Right ventricle myocardium superior (tissue), 1 donor: Measurements from ENCODE around the gene PRXL2A. TPM values are rescaled to one million over a fixed set of nuclear protein-coding genes. Genes with fewer than 3 reads are reported as not detected.
A peak's percentile ranks its signal among the peaks of the same experiment; 100 is the strongest.

ENCODE experiments used
- ATAC-seq: fragments of 200-7000 bp; cut with Tn5 transposase; one replicate; pipeline ENCODE4 v1.9.1; 2020; ENCODE audit warnings: mild to moderate bottlenecking; ENCODE audit not compliant: poor library complexity
- DNase-seq: peaks from one replicate; pipeline ENCODE4 v3.0.0-alpha.2; 2020
- intact Hi-C: fragments of 100-400 bp; cut with DNase I; formaldehyde crosslinking; loops from one replicate; pipeline ENCODE4 v1.11.2; 2022
- total RNA-seq: library from RNA; stranded (reverse); fragmentation: NEBNext Ultra II Directional; extraction: Animal tissue kit (Norgen Biotek cat#: 25700); gene quantifications from one replicate; pipeline ENCODE4 v1.2.1, GENCODE V29; 2021
- donor health status: DM: no; HTN: yes; CAD: no; lungs with severe emphysema.

Gene PRXL2A
- total RNA-seq, 1 donor from 2014 or later: 110 TPM

DNA sequence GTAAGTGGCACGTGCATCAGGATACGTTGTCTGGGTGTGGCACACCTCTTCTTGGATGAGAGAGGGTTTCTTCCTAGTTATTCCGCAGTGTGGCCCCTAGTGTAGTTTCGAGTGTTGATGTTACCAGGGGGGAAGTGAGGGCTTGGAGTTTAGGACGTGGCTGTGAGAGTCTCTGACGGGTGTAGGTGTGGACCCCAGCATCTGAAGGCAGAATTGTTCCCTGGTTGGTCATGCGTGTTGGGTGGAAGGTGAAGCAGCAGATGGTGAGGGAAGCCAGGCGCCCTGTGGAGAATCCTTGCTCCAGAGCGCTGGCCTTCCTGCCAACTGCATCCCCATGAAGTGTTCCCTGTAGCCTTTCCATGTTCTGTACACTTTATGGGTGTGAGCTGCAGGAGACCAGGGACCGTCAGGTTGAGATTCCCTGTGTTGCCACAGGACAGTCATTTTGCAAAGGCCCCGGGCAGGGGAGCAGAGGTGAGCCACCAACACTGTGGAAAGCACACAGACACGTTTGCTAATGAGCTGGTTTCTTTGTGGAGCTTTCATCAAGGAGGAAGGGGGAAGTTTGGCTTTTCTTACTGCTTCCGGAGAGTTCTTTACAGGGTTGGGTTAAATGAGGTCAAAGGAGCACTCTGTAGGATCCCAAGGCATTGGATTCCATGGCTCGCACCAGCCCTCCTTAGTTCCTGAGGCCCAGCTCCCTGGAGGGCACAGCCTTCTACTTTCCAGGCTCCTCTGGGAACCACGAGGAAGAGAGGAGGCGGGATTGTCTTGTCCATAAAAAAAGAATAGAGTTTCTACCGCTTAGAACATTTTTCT lies 77.8 kb downstream of the PRXL2A start:
- intact Hi-C loops: no loop called here
- peak; percentile 40 for DNase-seq
- ATAC-seq: peak; percentile 56

Other genes starting within 250 kb of the PRXL2A start
- 434 TPM for gene ANXA11, start 203.0 kb upstream of the PRXL2A start, total RNA-seq
- gene MAT1A, start 118.9 kb upstream of the PRXL2A start, total RNA-seq: 0.30 TPM
- gene DYDC1, start 51.8 kb upstream of the PRXL2A start, total RNA-seq: not detected
- not detected for gene DYDC2, start 51.8 kb upstream of the PRXL2A start, total RNA-seq
- 36.6 TPM for gene TSPAN14, start 45.8 kb downstream of the PRXL2A start, total RNA-seq
- gene SH2D4B, start 129.4 kb downstream of the PRXL2A start, total RNA-seq: not detected